ENCODE measurements around the gene OR51G2.

DNA sequence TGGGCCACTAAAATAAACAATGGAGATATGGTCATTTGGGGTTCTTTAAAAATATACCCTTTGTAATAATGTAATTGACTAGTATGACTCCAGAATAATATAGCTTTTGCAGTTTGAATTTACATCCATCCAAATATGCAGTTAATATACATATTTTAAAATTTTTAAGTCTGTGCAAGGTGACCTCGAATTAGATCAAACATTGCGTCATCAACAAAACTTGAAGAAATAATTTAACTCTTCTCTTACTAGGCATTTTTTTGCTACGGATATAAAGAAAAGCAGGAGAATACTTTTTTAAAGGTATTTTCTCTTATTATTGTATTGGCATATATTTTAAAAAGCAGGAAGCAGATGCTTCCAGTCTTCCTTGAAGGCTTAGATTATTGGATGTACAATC, 17.6 kb upstream of the OR51G2 start:
- TF ChIP-seq, protein P1, sequence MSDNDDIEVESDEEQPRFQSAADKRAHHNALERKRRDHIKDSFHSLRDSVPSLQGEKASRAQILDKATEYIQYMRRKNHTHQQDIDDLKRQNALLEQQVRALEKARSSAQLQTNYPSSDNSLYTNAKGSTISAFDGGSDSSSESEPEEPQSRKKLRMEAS (CRISPR knock-in tag; IDR thresholded peaks at IDR 0.05) = no peak
- TF ChIP-seq, protein P2, sequence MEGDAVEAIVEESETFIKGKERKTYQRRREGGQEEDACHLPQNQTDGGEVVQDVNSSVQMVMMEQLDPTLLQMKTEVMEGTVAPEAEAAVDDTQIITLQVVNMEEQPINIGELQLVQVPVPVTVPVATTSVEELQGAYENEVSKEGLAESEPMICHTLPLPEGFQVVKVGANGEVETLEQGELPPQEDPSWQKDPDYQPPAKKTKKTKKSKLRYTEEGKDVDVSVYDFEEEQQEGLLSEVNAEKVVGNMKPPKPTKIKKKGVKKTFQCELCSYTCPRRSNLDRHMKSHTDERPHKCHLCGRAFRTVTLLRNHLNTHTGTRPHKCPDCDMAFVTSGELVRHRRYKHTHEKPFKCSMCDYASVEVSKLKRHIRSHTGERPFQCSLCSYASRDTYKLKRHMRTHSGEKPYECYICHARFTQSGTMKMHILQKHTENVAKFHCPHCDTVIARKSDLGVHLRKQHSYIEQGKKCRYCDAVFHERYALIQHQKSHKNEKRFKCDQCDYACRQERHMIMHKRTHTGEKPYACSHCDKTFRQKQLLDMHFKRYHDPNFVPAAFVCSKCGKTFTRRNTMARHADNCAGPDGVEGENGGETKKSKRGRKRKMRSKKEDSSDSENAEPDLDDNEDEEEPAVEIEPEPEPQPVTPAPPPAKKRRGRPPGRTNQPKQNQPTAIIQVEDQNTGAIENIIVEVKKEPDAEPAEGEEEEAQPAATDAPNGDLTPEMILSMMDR (IDR thresholded peaks at IDR 0.05) = no peak
- TF ChIP-seq IRF2 (CRISPR knock-in tag; IDR thresholded peaks at IDR 0.05; ENCODE audit: borderline replicate concordance, low read depth) (no peak), SMAD3 (CRISPR knock-in tag; IDR thresholded peaks at IDR 0.05; ENCODE audit: borderline replicate concordance) (no peak)

Measured in WTC11 (cell line).